Cortex of kidney (tissue), 1 donor: ENCODE measurements around the gene TRIM43B.
"Not testable (repeated sequence)": the region's sequence is repeated elsewhere in the genome, so short reads cannot be mapped to it uniquely, and the experiment has no call there.

Source experiments
- DNase-seq: peaks from one replicate; lab custom pipeline; 2025; lab: John Stamatoyannopoulos, UW

The TRIM43B gene

DNA sequence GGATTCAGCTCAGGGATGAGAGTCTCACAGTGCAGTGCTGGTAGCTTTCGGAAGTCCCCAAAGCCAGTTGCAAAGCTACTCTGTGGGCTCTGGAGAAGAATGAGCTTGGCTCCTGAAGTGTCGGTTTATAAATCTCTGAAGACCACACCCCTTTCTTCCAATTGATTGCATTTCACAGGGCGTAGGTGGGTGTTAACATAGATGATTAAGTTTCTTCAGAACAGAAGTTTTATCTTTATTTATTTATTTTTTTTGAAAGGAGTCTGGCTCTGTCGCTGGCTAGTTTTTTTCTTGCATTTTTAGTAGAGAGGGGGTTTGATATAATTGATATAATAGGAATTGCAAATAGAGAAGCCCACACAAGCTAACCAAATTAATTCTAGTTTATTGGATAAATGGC, at the start of gene TRIM43B:
Gene TRIM43B (minus strand): TSS at position 101 of the 400 bp plus-strand sequence. CDS start 2,040 bp downstream, outside the sequence.
- not testable (repeated sequence) for DNase-seq

DNA sequence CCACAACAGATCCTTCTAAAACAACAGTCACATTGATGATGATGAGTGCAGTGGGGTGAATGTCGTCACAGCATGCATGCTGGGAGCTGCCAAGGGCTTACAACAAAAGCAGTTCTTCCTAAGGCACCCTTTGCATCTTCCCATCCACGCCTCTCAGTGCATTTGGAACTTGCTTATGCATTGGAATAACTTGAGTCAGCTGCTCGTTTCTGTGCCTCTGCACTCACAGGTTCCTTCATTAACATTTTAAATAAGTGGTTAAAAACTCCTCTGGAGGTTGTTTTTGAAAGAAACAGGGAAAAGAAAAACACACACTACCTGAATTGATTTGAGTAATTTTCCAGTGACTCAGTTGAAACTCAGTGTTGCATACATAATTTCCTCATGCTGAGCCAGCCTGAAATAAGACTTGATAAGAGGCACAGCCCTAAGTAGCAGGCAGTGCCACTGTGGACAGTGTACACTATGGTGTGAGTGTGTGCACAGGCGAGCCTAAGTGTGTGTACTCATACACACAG, 46.8 kb upstream of the TRIM43B start:
- DNase-seq = no peak

DNA sequence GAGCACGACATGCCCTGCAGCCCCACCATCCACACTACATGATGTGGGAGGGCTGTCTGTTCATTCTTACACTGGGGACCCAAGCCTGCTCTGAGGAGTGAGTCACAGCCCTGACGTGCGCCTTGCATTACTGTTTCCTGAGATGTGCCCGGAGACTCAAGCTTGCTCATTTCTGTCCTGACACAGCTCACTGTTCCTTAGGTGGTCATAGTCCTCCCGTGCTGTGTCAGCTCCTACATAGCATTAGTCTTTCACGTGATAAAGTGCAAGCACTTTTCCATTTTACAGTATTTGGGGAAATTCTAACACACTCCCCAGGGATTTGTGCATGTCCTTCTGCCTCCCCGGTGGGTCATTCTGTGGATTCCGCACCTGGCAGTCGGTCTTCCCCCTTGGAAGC, 46.2 kb upstream of the TRIM43B start:
- no peak for DNase-seq

DNA sequence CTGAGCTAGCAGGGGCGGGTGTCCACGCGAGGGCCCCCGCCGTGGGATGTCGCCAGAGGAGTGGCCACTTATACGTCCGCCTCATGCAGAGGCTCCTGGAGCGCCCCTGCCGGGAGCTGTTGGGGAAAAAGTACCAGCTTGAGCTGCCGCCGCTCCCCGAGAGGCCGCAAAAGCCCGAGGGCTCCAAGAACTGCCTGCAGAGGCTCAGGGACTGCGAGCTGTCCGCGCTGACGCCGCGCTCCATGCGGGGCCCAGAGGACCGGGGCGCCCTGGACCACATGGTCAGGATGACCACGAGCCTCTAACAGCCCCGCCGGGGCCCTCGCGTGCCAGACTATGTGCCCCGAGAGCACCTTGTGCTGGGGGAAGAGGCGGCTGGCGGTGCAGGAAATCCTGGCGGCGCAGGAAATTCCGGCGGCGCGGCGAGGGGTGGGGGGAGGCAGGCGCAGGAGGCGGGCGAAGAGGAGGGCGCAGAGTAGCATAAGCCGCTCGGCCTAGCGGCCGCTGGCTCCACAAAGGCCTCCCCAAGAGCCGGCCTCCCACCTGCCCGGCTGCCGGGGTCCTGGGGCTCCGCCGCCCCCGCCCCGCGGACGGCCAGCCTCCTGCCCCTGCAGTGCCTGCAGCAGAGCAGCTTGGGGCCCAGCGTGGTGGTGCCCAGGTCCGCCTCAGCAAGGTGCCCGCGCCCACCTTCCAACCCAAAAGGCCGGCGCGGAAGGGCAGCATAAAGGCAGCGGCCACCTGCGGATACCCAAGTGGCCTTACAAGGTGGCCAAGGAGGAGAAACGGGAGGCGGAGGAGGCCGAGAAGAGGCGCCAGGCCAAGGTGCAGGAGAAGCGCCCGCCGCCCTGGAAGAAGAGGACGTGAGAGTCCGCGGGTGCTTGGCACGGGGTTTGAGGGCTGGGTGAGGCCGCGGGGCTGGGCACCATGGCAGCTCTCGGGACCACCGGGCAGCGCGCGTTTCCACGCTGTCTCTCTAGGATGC, 42.1 kb upstream of the TRIM43B start:
- no peak for DNase-seq

DNA sequence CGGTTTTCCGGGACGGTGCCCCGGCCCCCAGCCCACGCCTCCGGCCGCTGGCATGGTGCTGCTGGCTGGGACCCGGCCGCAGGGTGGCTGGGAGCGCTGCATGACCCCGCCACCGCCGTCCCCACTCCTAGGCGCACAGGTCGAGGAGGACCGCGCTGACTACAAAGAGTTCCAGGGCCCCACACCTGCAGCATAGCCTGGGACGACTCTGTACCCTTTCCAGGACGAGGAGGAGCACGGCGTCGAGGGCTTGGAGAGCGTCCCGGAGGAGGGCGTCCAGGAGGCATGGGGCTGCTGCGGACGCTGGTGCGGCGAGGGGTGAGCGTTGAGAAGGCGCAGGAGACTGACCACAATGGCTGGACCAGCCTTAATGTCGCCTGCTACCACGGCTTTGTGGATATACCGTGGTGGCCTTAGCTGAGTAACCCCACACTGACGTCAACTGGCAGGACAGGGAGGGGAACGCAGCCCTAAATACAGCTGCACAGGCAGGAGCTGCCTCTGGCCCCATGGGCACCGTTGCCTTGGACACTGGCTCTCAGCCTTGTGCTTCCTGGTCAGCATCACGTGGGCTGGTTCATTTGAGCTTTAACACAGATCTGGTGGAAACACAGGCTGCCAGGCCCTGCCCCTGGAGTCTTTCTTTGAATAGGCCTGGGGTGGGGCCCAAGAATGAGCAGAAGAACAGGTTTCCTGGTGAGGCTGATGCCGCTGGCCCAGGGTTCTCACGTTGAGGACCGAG, 40.9 kb upstream of the TRIM43B start:
- no peak for DNase-seq

DNA sequence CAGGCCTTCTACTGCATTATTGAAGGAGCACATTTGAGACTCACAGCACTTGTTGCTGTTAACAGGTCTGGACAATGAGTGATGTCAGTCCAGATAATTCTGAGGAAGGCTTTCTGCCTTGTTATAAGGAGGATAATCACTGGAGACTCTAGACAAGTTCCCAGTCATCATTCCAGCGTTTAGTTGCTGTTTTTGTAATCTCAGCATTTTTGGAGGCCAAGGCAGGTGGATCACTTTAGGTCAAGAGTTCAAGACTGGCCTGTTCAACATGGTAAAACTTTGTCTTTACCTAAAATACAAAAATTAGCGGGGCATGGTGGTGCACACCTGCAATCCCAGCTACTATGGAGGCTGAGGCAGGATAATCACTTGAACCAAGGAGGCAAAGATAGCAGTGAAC, 39.6 kb upstream of the TRIM43B start:
- no peak for DNase-seq

DNA sequence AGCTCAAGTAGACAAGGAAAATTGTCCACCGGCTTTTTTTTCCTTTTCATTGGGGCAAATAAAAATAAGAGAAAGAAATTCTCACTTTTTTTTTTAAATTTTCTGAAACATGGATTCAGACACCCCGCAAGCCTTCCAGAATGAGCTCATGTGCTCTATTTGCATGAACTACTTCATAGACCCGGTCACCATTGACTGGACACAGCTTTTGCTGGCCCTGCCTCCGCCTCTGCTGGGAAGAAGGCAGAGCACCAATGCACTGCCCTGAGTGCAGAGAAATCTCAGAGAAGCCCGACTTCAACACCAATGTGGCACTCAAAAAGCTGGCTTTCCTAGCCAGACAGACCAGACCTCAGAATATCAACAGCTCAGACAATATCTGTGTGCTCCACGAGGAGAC, 30.2 kb upstream of the TRIM43B start:
- DNase-seq = no peak

DNA sequence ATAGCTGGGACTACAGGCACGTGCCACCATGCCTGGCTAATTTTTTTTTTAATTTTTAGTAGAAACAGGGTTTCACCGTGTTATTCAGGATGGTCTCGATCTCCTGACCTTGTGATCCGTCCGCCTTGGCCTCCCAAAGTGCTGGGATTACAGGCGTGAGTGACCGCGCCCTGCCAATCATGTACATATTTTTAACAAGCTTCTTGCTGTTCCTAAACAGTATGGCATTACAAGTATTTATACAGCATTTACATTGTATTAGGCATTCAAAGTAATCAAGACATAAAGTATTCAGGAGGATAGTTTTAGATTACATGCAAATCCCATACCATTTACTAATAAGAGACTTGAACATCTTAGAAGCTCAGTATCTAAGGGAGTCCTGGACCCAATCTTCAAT, 29.7 kb upstream of the TRIM43B start:
- not testable (repeated sequence) for DNase-seq

DNA sequence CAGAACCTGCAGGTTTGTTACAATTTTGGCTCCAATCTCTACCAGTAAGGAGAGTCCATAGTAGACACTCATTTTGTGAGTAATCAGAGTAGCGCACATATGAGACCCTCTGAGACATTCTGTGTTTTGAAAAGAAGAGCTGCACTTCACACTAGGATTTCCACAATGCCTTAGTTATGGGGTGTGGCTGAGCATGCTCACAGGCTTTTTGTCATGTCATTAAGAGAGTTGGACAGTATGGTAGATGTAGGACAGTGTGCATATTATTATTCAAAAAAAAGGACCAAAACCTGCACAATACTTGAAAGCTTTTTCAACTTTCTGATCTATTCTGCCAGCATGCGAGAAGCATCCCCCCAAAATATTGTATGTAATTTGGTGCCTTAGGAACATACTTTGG, 24.9 kb upstream of the TRIM43B start:
- no peak for DNase-seq

DNA sequence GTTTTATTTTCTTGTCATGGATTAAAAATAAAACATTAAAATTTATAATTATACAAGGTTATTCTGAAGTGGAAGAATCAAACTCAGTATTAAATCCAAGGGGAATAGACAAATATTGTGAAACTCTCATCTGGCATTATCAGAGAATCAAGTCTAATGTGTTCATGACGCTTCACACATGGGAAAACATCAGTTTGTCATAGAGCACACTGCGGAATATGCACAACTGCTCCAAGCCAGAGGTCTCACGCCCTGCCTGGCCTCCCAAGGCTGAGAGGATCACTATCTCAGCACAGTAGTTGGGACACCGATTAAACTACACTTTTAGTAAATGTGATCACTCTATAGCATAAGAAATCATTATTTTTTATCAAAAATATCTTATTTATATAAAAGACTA, 20.7 kb upstream of the TRIM43B start:
- no peak for DNase-seq

DNA sequence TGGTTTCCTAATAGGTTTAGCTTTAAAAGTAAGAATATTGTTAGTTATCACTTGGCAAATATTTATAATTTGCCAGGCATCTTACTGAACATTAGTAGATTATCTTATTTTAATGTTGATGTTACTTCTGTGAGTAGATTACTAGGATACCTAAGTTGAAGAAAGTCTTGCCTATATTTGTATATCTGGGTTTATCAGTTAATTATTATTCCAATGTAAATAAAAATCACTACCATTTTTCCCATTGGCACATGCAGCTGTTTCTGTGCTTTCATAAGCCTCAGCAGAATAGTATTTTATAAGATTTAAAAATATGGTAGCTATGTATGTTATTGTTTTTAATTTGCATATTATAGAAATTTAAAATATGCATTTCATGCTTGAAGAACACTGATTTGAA, 16.3 kb upstream of the TRIM43B start:
- DNase-seq = no peak

DNA sequence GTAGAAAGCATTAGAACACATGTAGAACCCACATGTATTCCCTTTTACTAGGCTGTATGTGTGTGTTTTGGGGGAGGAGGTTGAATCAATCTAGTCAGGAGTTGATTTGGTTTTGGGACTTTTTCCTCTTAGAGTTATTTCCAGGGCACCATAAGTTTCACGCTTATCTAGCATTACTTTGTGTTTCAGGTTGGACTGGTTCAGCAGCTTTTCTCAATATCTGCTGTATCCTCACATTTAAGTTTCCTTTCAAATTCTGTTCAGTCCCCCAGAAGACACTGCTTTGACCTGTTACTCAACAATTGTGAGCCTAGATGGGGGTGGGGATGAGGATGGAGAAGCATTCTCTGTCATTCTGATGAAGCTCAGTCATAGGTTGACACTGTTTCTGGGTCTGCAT, 7.5 kb upstream of the TRIM43B start:
- not testable (repeated sequence) for DNase-seq

DNA sequence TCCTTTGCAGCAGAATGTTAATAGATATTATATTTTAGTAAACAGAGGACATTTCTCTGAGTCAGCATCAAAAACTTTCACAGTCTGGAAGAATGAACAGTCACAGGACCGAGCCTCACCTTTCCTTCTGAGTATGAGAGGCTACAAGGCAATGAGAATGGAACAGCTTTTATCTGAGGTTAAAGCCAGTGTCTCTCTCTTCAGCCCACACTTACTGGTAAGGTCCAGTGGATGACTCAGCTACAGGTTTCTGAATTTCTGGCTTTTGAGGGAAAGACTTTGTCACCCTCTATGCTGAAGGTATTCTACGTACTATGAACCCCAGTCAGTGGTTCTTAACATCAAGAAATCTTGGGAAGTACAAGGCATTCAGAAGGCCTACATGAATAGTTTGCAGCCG, 9.5 kb downstream of the TRIM43B start:
- DNase-seq = not testable (repeated sequence)

DNA sequence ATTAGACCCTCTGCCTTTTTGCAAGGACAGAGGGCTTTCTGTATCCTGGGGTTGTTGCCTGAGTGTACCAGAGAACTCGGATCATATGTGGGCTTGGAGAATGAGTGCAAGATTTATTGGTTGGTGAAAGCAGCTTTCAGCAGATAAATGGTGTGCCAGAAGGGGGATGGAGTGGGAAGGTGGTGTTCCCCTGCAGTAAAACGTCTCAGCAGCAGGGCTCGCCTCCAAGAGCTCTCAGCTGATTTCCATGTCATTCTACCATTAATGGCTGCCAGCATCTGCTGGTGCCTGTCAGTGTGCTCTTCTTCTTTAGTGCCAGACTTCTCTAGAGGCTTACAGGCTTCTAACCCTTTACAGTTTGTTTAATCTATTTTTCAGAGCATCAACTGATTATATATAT, 16.6 kb downstream of the TRIM43B start:
- not testable (repeated sequence) for DNase-seq

DNA sequence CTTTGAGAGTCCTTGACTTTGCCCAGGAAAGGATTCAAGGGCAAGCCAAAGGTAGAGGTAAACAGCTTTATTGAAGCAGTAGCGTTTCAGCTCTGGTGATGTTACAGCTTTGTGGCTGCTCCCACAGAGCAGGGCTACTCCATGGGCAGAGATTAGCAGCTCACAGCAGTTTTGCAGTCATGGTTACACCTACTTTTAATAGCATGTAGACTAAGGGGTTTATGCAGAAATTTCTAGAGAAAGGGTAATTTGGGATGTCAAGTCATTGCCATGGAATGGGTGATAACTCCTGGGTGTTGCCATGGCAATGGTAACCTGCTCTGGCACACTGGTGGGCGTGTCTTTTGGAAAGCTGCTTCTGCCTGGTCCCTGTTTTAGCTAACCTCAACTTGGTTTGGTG, 18.0 kb downstream of the TRIM43B start:
- DNase-seq = not testable (repeated sequence)

DNA sequence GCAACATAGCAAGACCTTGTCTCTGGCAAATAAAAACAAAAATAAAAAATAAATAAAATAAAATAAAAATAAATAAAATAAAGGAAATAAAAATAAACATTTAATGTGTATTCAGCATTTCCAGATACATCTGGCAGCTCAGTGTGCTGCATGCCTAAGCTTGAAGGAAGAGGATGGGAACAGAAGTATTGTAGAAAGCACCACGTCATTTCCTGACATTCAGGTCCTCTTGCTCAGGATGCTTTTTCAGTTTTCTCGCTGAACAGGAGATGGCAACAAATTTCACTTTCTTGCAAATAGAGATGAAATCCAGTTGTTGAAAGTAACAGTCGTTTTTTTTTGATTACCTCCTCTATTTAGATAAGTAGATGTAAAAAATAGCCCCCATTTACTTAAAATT, 21.3 kb downstream of the TRIM43B start:
- DNase-seq = not testable (repeated sequence)

DNA sequence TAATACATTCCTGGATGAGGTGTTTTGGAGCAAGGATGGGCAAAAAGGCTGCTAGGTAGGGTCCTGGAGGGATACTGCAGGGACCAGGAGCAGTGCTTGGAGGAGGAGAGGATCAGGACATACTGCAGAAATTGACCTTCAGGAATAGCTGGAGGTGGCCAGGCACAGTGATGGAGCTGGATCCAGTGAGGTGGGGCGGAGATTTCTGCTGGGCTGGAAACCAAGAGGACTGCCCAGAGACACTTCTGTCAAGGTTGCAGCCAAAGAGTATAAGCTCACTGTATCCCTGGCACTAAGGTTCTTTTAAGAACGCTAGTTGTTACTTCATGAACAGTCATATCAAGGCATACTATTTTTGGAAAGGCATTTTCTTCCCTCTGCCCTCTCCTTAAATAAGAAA, 39.2 kb downstream of the TRIM43B start:
- not testable (repeated sequence) for DNase-seq

DNA sequence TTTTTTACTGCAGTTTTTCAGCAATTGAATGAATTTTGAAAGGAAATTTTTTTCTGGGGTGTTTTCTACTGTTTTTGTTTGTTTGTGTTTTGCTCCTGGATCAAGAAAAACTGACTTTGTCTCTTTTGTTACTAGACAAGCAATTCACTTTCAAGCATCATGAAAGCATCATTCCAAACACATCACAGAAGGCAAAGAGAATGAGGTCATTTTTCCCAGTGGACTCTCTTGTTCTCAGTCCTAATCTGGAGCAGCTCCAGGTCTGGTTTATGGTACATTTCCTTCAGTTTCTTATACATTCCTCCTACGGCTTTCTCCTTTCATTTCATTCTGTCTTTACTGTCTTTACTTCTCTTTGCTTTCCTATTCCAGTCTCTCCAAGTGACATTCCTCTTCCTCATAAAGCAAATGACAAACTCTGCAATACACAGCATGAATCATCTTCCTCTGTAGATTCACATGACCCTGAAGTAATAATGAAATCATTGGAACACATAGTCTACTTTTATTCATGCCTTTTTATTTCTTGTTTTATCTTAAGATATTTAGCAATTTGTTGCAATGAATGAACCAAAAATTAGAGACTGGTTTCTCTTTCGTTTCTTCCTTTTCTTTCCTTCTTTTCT, 42.0 kb downstream of the TRIM43B start:
- DNase-seq = not testable (repeated sequence)

DNA sequence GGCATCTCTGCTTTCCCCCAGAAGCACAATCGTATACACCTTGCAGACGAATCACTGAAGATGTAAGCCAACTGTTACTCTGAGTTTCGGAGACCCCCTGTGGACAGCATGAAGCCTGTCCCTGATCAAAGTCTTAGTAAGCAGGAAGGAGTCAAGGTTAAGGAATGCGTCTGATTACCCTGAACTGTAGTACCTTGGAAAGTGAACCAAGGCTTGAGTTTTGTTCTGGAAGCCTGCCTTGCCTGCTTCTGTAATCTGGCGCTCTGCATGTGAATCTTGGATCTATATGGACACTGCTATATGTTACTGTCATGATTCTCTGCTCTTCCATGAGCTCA, 48.7 kb downstream of the TRIM43B start:
- DNase-seq = not testable (repeated sequence)

DNA sequence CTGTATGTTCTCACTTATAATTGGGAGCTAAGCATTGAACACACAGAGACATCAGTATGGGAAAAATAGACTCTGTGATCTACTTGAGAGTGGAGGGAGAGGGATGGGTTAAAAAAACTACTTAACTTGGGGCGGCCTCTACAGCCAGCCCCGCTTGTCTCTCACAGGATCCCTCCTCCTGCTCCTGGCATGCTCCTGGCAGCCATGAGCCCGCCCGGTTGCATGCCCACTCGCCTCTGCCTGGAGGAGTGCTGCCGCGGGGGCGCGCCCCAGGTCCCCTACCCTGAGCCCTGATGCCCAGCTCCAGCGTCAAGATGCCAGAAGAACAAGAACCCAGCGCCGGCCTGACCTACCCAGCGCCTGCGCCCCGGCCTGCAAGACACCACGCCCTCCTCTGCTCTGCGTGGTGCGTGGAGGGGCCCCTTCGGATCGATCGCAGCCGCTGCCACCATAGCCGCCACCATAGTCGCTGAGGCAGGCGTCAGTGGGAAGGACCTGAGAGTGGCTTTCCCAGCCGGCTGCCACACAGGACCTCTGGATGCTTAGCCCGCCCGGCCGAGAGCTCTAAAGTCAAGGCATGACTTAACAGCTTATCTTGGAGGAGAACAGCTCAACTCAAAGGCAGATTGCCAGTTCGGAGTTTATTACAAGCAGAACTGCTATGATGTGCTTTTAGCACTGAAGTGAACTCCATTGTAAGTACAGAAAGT, 49.2 kb downstream of the TRIM43B start:
- DNase-seq = not testable (repeated sequence)

DNA sequence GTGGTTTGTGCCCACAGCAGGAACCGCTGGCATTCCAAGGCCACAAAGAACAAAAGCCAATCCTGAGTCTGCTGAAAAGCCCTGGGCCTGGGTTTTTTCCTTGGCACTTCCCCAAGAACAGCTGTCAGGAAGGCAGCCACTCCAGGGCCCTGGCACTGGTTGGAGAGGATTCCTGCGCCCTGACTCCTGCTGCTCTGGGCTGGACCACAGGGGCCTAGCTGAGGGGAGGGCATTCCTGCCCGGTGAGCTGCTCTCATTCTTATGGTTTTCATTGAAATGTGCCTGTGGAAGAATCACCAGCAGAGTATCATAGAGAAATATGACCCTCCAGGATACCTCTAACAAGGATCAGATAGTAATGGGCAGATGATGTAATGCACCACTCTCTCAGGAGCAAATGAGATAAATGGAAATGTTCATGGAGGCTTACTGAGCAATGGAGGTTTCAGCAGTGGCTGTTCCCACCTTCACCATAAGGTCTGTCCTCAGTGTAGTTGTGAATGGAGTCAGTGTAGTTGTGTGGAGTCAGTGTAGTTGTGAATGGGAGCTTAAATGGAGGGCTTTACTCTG, 50.0 kb downstream of the TRIM43B start:
- not testable (repeated sequence) for DNase-seq
